ENCODE measurements around the gene LACC1. TPM values are rescaled to one million over a fixed set of nuclear protein-coding genes. Genes with fewer than 3 reads are reported as not detected.

The LACC1 gene
- total RNA-seq (ENCODE audit: low replicate concordance), result 22.9 and 32.9 TPM in 2 replicates

DNA sequence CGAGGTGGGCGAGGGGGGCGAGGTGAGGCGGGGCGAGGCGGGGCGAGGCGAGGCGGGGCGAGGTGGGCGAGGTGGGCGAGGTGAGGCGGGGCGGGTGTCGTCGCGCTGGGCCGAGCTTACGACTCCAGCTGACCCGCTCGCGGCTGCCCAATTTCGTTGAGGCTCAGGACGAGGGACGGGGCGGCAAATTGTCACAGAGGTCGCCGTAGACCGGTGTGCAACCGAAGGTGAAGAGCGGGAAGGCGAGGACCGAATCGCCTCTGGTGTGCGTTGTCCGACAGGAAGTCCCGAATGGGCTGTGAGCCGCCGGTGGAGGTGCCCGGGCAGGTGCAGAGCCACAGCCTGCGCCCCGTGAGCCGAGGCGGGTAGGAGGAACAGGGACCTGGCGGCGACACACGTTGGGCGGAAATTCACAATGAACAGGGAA, at the start of gene LACC1:
LACC1 (plus strand) TSS at position 150 of the 427 bp plus-strand sequence. CDS start 1,082 bp downstream, outside the sequence.
- no peak for DNase-seq (ENCODE audit: low read depth)
- TF ChIP-seq, protein P1, sequence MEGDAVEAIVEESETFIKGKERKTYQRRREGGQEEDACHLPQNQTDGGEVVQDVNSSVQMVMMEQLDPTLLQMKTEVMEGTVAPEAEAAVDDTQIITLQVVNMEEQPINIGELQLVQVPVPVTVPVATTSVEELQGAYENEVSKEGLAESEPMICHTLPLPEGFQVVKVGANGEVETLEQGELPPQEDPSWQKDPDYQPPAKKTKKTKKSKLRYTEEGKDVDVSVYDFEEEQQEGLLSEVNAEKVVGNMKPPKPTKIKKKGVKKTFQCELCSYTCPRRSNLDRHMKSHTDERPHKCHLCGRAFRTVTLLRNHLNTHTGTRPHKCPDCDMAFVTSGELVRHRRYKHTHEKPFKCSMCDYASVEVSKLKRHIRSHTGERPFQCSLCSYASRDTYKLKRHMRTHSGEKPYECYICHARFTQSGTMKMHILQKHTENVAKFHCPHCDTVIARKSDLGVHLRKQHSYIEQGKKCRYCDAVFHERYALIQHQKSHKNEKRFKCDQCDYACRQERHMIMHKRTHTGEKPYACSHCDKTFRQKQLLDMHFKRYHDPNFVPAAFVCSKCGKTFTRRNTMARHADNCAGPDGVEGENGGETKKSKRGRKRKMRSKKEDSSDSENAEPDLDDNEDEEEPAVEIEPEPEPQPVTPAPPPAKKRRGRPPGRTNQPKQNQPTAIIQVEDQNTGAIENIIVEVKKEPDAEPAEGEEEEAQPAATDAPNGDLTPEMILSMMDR (IDR thresholded peaks at IDR 0.05; ENCODE audit: insufficient read depth, low read length), result no peak

DNA sequence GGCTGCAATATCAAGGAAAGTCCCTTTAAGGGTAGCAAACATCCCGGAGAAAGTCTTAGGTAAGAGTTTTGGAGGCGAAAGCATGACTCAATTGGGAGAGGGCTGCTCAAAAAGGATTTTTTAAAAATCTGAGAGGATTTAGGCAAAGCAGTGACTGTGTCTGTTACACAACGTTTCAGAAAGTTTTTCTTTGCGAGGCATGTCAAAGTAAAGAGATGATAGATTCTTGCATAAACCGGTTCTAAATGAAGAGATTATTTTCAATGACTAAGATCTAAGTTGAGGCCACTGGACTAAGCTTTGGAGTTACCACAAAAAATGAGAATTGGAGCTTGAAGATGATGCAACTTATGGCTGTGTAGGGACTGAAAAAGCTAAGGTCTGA, 49.2 kb upstream of the LACC1 start:
- TF ChIP-seq, protein P1 (IDR thresholded peaks at IDR 0.05; ENCODE audit: insufficient read depth, low read length), result no peak
- no peak overlapping the region for H3K4me3 ChIP-seq (ENCODE audit: low read depth, low read length)
- DNase-seq (ENCODE audit: low read depth), result peak; percentile 98

More for the DNA sequence above, at the start of gene LACC1:
- peak within 1 kb of the TSS; percentile 79 for H3K4me3 ChIP-seq (ENCODE audit: low read depth, low read length)

DNA sequence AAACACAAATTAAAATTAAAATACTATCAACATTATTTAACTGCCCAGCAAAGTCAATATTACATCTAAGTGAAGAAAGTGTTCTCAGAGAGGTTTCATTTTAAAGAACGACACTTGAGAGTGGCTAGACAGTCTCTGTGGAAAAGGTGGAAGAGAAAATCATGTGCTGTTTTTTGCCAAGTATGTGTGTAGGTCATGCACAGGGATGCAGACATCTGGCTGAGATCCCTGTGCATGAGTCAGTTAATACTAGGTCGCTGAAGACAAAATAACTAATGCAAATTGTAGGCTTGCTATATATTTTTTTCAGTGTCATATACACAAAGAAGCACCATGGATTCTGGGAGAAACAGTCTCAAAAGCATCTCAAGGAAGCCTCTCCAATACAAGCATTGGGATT, 48.6 kb upstream of the LACC1 start:
- DNase-seq (ENCODE audit: low read depth), result peak; percentile 73
- TF ChIP-seq, protein P1 (IDR thresholded peaks at IDR 0.05; ENCODE audit: insufficient read depth, low read length), result no peak
- H3K4me3 ChIP-seq (ENCODE audit: low read depth, low read length), result no peak overlapping the region

DNA sequence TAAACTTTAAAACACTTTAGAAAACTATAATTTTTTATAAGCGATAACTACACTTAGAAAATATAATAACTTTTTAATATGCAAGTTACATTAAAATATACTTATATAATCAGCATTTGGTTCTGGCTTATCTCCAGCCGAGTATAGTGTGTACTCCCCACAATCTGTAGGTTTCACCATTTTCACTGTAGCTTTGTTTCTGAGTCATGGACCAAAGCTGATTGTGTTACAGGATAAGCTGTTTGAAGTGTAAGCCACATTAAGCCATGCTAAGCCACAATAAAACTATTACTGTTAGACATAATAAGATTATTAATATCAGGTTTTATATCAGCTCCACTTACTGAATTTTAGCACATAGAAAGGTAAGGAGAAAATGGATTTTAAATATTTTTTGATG, 44.0 kb upstream of the LACC1 start:
- TF ChIP-seq, protein P1 (IDR thresholded peaks at IDR 0.05; ENCODE audit: insufficient read depth, low read length), result no peak
- peak; percentile 68 for DNase-seq (ENCODE audit: low read depth)
- H3K4me3 ChIP-seq (ENCODE audit: low read depth, low read length), result no peak overlapping the region

DNA sequence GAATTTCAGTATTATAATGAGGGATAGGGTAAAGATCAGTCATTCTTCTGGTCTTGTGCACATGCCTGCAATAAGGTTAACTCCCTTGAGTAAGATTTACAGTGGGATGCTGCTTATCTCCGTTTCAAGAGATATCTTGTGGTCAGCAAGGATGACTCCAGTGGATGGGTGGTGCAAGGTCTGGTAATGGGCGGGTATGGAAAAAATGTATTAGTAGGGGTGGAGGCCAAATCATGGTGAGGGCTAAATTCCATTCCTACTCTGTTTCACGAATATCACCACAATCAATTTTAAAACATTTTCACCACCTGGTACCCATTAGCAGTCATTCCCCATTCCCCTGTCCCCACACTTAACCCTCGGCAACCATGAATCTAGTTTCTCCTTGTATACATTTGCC, 40.8 kb upstream of the LACC1 start:
- H3K4me3 ChIP-seq (ENCODE audit: low read depth, low read length), result no peak overlapping the region
- TF ChIP-seq, protein P1 (IDR thresholded peaks at IDR 0.05; ENCODE audit: insufficient read depth, low read length), result no peak
- peak; percentile 93 for DNase-seq (ENCODE audit: low read depth)

DNA sequence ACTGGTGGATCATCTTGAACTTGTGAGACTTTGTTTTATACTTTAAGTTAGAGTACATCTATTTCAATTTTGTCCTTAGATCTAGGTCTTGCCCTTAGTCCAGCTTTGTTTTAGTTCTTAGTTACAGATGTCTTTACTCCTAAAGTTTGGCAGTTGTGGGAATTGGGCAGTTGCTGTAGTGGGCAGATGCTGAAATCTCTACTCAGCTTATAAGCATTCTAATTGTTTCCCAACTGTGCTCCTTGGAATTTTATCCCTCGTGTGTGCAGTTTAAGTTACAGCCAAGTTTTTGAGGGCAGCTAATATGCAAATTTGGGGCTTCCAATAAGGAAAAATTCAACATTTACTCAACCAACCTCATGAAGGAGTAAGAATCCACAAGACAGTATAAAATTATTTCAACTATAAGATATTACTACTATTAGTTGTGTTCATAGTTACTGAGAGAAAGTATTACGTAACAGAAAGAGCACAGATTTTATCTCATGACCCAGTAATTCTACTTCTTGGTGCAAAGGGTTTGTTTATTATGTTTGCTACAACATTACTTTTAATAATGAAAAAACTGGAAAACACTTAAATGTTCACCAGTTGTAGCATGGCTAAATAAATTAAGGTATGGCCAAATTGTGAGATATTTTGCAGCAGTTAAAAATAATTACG, 33.1 kb upstream of the LACC1 start:
- DNase-seq (ENCODE audit: low read depth), result peak; percentile 94
- TF ChIP-seq, protein P1 (IDR thresholded peaks at IDR 0.05; ENCODE audit: insufficient read depth, low read length), result no peak
- H3K4me3 ChIP-seq (ENCODE audit: low read depth, low read length), result no peak overlapping the region
